Psoas muscle (tissue), 8 donors: ENCODE results near the gene DCAF10. TPM values are rescaled to one million over a fixed set of nuclear protein-coding genes. Genes with fewer than 3 reads are reported as not detected.

Source experiments
- ATAC-seq, 4 donors: fragments of 200-7000 bp; cut with Tn5 transposase; one replicate each; pipeline ENCODE4 v1.9.1; 2020; ENCODE audit warnings: moderate library complexity in 3 of 4, mild to moderate bottlenecking in 2 of 4
- DNase-seq, 2 donors: peaks; one replicate each; pipeline ENCODE4 v3.0.0-alpha.2; 2020
- H3K27ac ChIP-seq: fragments of 200-600 bp; one replicate; pipeline ENCODE4 v1.8.0; 2022
- H3K27me3 ChIP-seq, 3 donors: fragments of 200-600 bp in 1 of 3; one replicate each; pipeline versions ENCODE4 v1.6.1 to v1.8.0; 2013 to 2022; ENCODE audit warnings: low read length in 2 of 3, mild to moderate bottlenecking in 2 of 3, moderate library complexity in 1 of 3; ENCODE audit not compliant: insufficient read depth in 3 of 3
- H3K36me3 ChIP-seq, 2 donors: fragments of 200-600 bp in 1 of 2; one replicate each; pipeline versions ENCODE4 v1.6.1 to v1.8.0; 2013 to 2022; ENCODE audit warnings: low read depth in 1 of 2, mild to moderate bottlenecking in 1 of 2, moderate library complexity in 1 of 2; ENCODE audit not compliant: insufficient read depth in 1 of 2
- H3K4me1 ChIP-seq: fragments of 200-600 bp; one replicate; pipeline ENCODE4 v1.8.0; 2022
- H3K4me3 ChIP-seq: fragments of 200-600 bp; one replicate; pipeline ENCODE4 v1.8.0; 2022; ENCODE audit warnings: mild to moderate bottlenecking
- H3K9me3 ChIP-seq: fragments of 200-600 bp; one replicate; pipeline ENCODE4 v1.8.0; 2022
- CTCF ChIP-seq: fragments of 200-600 bp; IDR thresholded peaks from one replicate; pipeline ENCODE4 v1.8.0; 2022; ENCODE audit warnings: antibody characterized with exemption
- WGBS, 3 donors: extraction: QIAGEN DNeasy Blood & Tissue Kit; methylation state at CpG; one replicate each; pipeline versions ENCODE4 v1.1.6 to v1.1.7; 2013; 5-methylcytosine and 5-hydroxymethylcytosine counted together
- intact Hi-C, 2 donors: fragments of 100-400 bp; cut with DNase I; formaldehyde crosslinking; loops; one replicate each; pipeline versions ENCODE4 v1.11.0 to v1.14.2; 2022
- polyA plus RNA-seq, 3 donors: library from polyadenylated mRNA; stranded (reverse); fragments of 200-250 nt; gene quantifications; one replicate each; pipeline ENCODE4 v1.2.3, GENCODE V29; 2013
- total RNA-seq, 4 donors: library from RNA; stranded (reverse); fragmentation: NEBNext Ultra II Directional in 2 of 4; extraction: Animal tissue kit (Norgen Biotek cat#: 25700) in 2 of 4; gene quantifications; one replicate each; pipeline versions ENCODE4 v1.2.1 to v1.2.4, GENCODE V29; 2021 to 2023
- donor health status: healthy with polysubstance abuse.
- donor health status: DM: no; HTN: no; CAD: no; lungs with moderate emphysema.
- donor health status: Bipolar disorder and iron deficiency.
- donor health status: healthy.
- donor health status: DM: yes; HTN: yes; CAD: no.
- donor health status: DM: no; HTN: no; CAD: no.
- donor health status: DM: no; HTN: no; CAD: no.
- donor health status: DM: yes; HTN: yes; CAD: no.

Gene DCAF10
- total and polyA plus RNA-seq, 7 donors: 9.7 to 27.2 (median 20.2) TPM

GRCh38 chr9:37910271-37910670 is 109.7 kb downstream of the DCAF10 start:
- H3K4me1 ChIP-seq: no peaks in the 10 kb centered on the region
- no peak for DNase-seq
- no peak overlapping the region for H3K27ac ChIP-seq
- H3K36me3 ChIP-seq: no peaks in the 10 kb centered on the region
- H3K27me3 ChIP-seq: no peaks in the 10 kb centered on the region
- no peaks in the 10 kb centered on the region for H3K9me3 ChIP-seq
- H3K4me3 ChIP-seq: no peak overlapping the region
- no peak for ATAC-seq
- intact Hi-C loops: loop anchor here (5.0 to 10.0 kb wide), 3 partner anchors 252 to 452 kb away; no protein-coding TSS in a partner anchor
- no peak for TF ChIP-seq CTCF
- 93% methylated on average over 4 of the region's 4 CpGs for WGBS, 3 donors

- no peak for TF ChIP-seq CTCF
- Histone ChIP-seq H3K27ac (no peak overlapping the region), H3K27me3 (no peaks in the 10 kb centered on the region), H3K9me3 (no peaks in the 10 kb centered on the region), H3K4me3 (no peak overlapping the region), H3K36me3 (no peaks in the 10 kb centered on the region), H3K4me1 (peaks cover 4% of the 10 kb centered on the region)
- WGBS, 3 donors: 30 to 42% (median 36%) methylated on average over 6 of the region's 6 CpGs
- intact Hi-C loops: loop anchor here (5.0 to 10.0 kb wide), 3 partner anchors 251 to 451 kb away; no protein-coding TSS in a partner anchor
- DNase-seq (no peak), ATAC-seq (no peak)
These were observed 110.7 kb downstream of the DCAF10 start for GRCh38 chr9:37911271-37911681.

- no peak overlapping the region for H3K27ac ChIP-seq
- no peaks in the 10 kb centered on the region for H3K27me3 ChIP-seq
- peak; percentile 90 to 94 (median 92) for ATAC-seq
- peaks cover 2 to 5% of the 10 kb centered on the region in 2 donors for H3K36me3 ChIP-seq
- no peak overlapping the region for H3K4me3 ChIP-seq
- intact Hi-C loops: loop anchor here (2.0 to 10.0 kb wide), 5 partner anchors 247 to 449 kb away; no protein-coding TSS in a partner anchor
- peak; percentile 62 to 77 for DNase-seq
- WGBS, 3 donors: 59 to 64% (median 61%) methylated on average over 11 of the region's 11 CpGs
- H3K9me3 ChIP-seq: no peaks in the 10 kb centered on the region
- peaks cover 4% of the 10 kb centered on the region for H3K4me1 ChIP-seq
- peak; percentile 98 for TF ChIP-seq CTCF
These were observed 113.0 kb downstream of the DCAF10 start for GRCh38 chr9:37913480-37914153.

DNA sequence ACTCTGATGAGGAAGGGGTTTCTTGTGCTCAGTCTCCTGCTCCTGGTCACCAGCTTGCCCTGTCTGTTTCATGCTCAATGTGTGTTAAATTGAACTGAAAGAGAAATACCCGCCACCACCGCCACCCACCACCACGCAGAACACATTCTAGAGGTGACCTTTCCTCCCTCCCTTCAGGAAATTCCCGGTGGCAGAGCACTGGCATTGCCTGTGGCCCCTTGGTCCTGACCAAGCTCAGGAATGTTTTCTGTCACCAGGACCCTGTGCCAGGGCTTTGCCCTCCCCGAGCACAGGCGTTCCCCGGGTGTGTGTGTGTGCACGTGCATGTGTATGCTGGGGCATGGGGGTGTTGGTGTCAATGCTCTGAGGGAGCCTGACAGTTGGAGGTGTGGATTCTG is 113.6 kb downstream of the DCAF10 start:
- H3K4me1 ChIP-seq: peaks cover 4% of the 10 kb centered on the region
- WGBS, 3 donors: 75 to 78% (median 75%) methylated on average over 8 of the region's 8 CpGs

More for the DNA sequence above, 113.6 kb downstream of the DCAF10 start:
- peaks cover 2 to 8% of the 10 kb centered on the region in 2 donors for H3K36me3 ChIP-seq
- no peak overlapping the region for H3K4me3 ChIP-seq
- no peak for TF ChIP-seq CTCF
- H3K27me3 ChIP-seq: no peaks in the 10 kb centered on the region
- H3K9me3 ChIP-seq: no peaks in the 10 kb centered on the region
- DNase-seq (no peak), ATAC-seq (no peak)
- intact Hi-C loops: loop anchor here (5.0 to 10.0 kb wide), 3 partner anchors 248 to 448 kb away; no protein-coding TSS in a partner anchor
- H3K27ac ChIP-seq: no peak overlapping the region
